HG03095 (cell line): ENCODE data around the gene CREBRF.
A peak's percentile ranks its signal among the peaks of the same experiment; 100 is the strongest.
"Not testable (repeated sequence)": the region's sequence is repeated elsewhere in the genome, so short reads cannot be mapped to it uniquely, and the experiment has no call there.

Experiments used
- ATAC-seq: cut with Tn5 transposase; IDR thresholded peaks from one replicate; pipeline ENCODE4 v1.9.1; 2021; ENCODE audit warnings: moderate library complexity; ENCODE audit not compliant: unreplicated experiment

The CREBRF gene

GRCh38 chr5:173075970-173076369, 19.8 kb downstream of the CREBRF start:
- ATAC-seq, result no peak

GRCh38 chr5:173076471-173076870, 20.3 kb downstream of the CREBRF start:
- not testable (repeated sequence) for ATAC-seq

- no peak for ATAC-seq
Measured at GRCh38 chr5:173078878-173079277, 22.7 kb downstream of the CREBRF start.

GRCh38 chr5:173089581-173089980, 33.4 kb downstream of the CREBRF start:
- no peak for ATAC-seq

GRCh38 chr5:173090639-173091038, 34.5 kb downstream of the CREBRF start:
- ATAC-seq, result no peak

GRCh38 chr5:173091981-173092380, 35.8 kb downstream of the CREBRF start:
- no peak for ATAC-seq

GRCh38 chr5:173093606-173094005, 37.5 kb downstream of the CREBRF start:
- no peak for ATAC-seq

GRCh38 chr5:173094012-173094661, 38.0 kb downstream of the CREBRF start:
- no peak for ATAC-seq

- no peak for ATAC-seq
Measured at GRCh38 chr5:173098787-173099186, 42.6 kb downstream of the CREBRF start.

GRCh38 chr5:173099461-173099860, 43.3 kb downstream of the CREBRF start:
- no peak for ATAC-seq

GRCh38 chr5:173101245-173101644, 45.1 kb downstream of the CREBRF start:
- ATAC-seq, result no peak

GRCh38 chr5:173103411-173103810, 47.3 kb downstream of the CREBRF start:
- no peak for ATAC-seq

GRCh38 chr5:173108914-173109313, 52.8 kb downstream of the CREBRF start:
- ATAC-seq, result no peak

- no peak for ATAC-seq
Measured at GRCh38 chr5:173114536-173114935, 58.4 kb downstream of the CREBRF start.

GRCh38 chr5:173119719-173120118, 63.6 kb downstream of the CREBRF start:
- no peak for ATAC-seq

GRCh38 chr5:173123416-173123815, 67.3 kb downstream of the CREBRF start:
- ATAC-seq, result no peak

- ATAC-seq, result not testable (repeated sequence)
Measured at GRCh38 chr5:173132166-173132565, 76.0 kb downstream of the CREBRF start.

- no peak for ATAC-seq
Measured at GRCh38 chr5:173138707-173139106, 82.6 kb downstream of the CREBRF start.

- no peak for ATAC-seq
Measured at GRCh38 chr5:173139631-173140030, 83.5 kb downstream of the CREBRF start.

GRCh38 chr5:173140769-173141168, 84.6 kb downstream of the CREBRF start:
- no peak for ATAC-seq

- ATAC-seq, result no peak
Measured at GRCh38 chr5:173143567-173143966, 87.4 kb downstream of the CREBRF start.

- ATAC-seq, result peak; percentile 88
Measured at GRCh38 chr5:173144200-173145176, 88.3 kb downstream of the CREBRF start, which contains the start of gene BNIP1. Gene BNIP1, plus strand, starts transcription at chr5:173144531. Its CDS starts 15 bp downstream, at chr5:173144546.
